NCI-H345 (cell line): ENCODE measurements around the gene SLK.

Experiments used
- DNase-seq: peaks from one replicate; lab custom pipeline; 2025; lab: John Stamatoyannopoulos, UW

Gene SLK

DNA sequence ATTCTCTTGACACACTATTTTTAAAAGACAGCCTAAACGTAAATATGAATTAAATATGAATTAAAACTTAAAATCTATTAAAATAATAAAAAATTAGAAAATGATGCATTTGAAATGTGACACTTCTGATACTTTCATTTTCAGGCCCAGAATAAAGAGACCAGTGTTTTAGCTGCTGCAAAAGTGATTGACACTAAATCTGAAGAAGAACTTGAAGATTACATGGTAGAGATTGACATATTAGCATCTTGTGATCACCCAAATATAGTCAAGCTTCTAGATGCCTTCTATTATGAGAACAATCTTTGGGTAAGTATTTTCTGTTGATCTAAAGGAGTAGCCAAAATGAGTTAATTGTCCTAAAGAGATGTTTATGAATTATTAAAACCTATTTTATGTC is 23.6 kb downstream of the SLK start:
- no peak for DNase-seq

GRCh38 chr10:103991393-103992128 is 24.6 kb downstream of the SLK start:
- no peak for DNase-seq

GRCh38 chr10:103995134-103995533 is 28.2 kb downstream of the SLK start:
- DNase-seq: no peak

- DNase-seq: no peak
These were observed 31.9 kb downstream of the SLK start for GRCh38 chr10:103998805-103999204.

GRCh38 chr10:104002911-104003310 is 36.0 kb downstream of the SLK start:
- no peak for DNase-seq

- DNase-seq: no peak
These were observed 38.4 kb downstream of the SLK start for GRCh38 chr10:104005172-104005863.

- no peak for DNase-seq
These were observed 45.0 kb downstream of the SLK start for GRCh38 chr10:104011904-104012303.

GRCh38 chr10:104013489-104013888 is 46.5 kb downstream of the SLK start:
- no peak for DNase-seq

DNA sequence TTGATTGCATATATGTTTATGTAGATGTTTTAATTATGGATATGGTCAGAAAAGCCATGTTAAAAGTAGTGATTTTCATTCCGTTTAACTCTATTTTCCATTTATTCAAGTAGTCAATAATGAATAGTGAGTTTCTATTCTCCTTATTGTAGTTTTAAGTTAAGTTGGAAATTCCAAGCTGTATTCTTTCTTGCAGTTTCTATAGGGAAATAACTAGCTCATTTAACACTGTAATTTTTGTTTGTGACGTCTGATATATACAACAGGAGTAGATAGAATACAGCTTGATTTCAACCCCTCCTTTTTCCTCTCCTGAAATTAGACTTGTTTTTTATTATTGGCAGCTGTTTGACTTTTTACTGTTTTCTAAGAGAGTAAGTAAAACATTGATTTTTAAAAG is 47.2 kb downstream of the SLK start:
- no peak for DNase-seq

DNA sequence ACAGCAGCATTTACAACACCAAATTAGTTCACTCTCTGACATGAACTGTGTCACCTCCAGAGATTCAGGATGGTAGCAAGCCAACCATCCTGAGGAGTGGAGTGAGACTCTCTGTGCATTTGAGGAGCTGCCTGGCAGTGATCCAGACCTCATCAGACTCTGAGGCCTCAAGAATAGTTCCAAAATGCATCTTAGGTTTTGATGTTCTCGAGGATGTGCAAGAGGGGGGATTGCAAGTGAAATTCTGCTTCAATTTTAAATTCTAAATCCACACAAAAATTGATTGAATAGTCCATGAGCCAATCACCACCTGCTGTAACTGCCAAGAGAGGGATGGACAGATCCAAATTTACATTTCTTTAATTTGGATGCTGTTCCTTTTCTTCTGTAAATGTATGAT is 49.7 kb downstream of the SLK start:
- DNase-seq: no peak

DNA sequence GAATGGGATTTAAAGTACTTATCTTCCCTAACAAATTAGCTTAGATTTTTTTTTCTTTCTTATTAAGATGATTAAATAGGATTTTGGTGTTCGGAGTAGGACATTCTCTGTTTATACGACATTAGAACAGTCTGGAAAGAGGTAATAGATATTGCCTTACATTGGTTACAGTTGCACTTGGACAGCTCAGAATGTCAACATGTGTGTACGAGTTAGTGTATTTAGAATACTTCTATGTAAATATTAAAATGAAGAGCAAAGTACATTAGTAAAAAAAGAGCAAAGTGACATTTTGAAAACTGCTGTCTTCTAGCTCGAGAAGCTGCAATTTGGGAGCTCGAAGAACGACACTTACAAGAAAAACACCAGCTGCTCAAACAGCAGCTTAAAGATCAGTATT is 51.5 kb downstream of the SLK start:
- DNase-seq: no peak

DNA sequence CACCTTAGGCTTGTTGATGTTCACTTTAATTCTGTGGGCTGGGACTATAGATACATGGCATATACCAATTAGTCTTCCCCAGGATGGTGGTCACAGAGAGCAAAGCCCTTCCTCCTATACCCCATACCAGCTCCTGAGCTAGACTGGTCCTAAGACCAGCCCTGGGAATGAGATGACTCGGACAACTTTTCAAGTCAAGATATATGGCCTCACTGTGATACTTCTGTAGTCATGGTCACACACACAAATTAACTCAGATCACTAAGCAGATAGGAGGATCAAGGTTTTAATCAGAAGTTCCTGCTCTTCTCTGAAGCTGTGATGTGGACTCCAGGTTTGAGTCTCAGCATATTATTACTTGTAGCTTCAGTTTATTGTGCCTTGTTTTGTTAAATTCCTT is 53.1 kb downstream of the SLK start:
- DNase-seq: no peak

DNA sequence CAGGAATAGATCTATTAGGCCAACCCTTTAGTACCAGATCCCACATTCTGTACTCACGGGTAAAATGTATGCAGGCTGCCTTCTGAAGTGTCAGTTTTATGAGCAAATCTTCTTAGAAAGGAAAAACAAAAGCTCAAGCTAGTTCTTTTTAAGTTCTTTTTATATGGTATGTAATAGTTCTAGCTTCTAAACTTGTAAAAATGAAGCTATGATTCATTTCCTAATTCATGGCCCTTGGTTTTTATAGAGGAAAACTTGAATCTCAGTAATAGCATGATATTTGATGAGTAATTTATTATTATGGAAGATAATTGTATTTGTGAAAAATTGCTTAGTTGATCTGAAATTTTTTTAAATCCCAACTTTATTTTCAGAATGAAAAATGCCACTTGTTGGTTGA is 54.3 kb downstream of the SLK start:
- no peak for DNase-seq

GRCh38 chr10:104022026-104022425 is 55.1 kb downstream of the SLK start:
- DNase-seq: no peak

DNA sequence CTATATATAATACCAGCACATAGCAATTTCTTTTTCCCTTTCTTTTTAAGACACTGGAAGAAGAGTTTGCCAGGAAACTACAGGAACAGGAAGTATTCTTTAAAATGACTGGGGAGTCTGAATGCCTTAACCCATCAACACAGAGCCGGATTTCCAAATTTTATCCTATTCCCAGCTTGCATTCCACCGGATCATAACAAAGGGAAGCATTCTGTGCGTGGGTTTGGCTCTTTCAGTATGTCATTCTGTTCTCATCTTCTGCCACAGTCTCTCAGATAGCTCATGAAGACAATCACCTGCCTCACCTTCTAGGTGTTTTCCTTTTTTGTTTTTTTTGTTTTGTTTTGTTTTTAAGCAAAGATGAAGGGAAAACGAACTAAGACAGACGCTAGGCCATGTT is 58.6 kb downstream of the SLK start:
- no peak for DNase-seq

DNA sequence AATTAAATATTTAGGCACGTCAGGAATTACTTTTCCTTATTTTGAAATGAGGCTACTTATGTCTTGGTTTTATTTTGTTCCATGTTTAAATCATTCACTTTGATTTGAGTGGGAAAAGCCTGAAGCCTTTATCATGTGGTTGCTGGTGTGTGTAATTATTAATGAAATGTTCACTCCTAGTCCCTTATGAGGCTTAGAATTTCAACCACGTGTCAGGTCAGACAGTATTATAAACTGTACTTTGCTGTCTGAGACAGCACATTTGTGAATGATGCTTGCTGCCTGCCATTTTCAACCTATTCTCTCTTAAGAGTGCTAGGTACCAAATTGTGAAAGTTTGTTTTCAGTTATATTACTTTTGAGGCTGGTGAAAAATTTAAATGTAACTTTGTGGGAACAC is 59.8 kb downstream of the SLK start:
- DNase-seq: no peak

GRCh38 chr10:104028146-104028545 is 61.2 kb downstream of the SLK start:
- DNase-seq: peak; percentile 0

DNA sequence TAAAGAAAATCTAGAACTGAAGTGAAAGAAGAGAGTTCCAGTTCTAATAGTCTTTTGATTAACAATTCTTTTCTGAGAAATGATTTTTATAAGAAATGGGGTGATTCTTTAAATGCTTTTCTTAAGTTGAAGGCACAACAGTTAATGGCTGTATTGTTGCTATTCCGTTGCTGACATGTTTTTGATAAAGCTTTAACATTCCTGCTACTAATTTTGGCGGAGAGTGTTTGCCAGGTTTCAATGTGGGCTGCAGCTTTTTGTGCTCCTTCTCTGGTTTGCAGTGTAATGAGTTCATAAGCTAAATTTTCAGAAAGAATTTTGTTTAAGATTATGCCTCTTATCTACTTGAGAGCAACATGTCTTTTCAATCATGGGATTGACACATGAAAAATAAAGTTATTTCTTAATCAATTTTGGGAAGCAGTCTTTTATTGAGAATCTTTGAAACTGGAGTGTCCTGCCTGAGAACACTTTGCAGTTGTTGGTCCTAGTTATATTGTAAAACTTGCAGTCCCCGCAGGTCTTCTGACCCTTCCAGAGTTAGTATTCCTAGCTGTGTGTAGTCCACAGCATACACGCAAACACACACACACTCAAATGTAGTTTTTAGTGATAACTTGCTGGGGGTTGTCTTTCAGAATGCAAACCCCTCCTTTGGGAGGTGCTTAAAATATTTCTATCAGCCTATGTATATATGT is 62.0 kb downstream of the SLK start:
- DNase-seq: no peak

- DNase-seq: no peak
These were observed 62.6 kb downstream of the SLK start for GRCh38 chr10:104029521-104029860.

- no peak for DNase-seq
These were observed 64.7 kb downstream of the SLK start for GRCh38 chr10:104031631-104032030.

GRCh38 chr10:104032144-104032775 is 65.3 kb downstream of the SLK start:
- peak; percentile 60 for DNase-seq

DNA sequence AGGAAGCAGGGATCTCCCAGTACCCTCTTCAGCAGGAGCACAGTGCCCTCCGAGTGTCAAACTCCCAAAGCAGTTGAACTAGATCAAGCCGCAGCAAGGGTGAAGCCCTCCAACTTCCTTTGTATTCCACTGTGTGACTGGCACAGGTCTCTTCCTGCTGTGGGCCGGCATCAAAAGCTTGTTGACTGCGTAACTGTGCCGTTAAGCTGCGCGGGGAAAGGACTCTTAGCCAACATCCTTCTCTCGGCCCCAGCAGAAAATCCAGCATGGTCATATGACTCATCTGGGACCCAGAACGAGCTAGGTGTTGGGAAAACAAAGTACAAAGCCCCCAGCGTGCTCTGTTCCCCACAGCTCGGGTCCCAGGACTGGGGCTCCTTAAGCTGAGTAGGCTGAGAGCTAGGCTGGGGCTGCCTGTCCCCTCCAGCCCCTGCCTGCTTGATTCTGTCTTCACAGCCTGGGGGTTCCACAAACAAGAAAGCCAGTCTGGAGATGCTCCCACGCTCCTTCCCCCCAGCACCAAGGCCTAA is 66.5 kb downstream of the SLK start:
- DNase-seq: peak; percentile 1

DNA sequence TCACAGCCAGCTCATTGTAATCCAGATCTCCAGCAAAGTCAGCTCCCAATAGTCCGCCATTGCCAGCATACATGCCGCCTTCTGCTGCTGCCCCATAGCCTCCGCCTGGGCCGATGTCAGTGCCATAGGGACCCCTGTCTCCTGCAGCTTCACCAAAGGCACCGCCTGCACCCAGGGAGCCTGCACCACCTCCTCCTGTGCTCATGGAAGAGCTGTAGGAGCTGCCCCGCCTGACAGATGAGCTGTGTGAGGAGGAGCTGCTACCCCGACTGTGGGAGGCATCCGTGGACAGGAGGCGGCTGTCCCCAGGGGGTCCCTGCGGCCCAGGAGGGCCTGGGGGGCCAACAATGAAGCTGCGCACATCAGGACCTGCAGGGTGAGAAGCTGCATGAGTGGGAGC is 67.0 kb downstream of the SLK start:
- DNase-seq: no peak
